Ovary (tissue), 9 donors: Measurements from ENCODE around the gene TMEM30A. TPM values are rescaled to one million over a fixed set of nuclear protein-coding genes. Genes with fewer than 3 reads are reported as not detected.

ENCODE experiments used
- DNase-seq, 5 donors: peaks; one replicate each; pipeline ENCODE4 v3.0.0-alpha.2; 2019 to 2020
- H3K27ac ChIP-seq, 2 donors: fragments of 200-600 bp; one replicate each; pipeline versions ENCODE4 v1.5.1 to v1.8.0; 2019 to 2022
- H3K27me3 ChIP-seq: fragments of 200-600 bp; one replicate; pipeline ENCODE4 v1.8.0; 2022
- H3K36me3 ChIP-seq: fragments of 200-600 bp; sonication (generic); one replicate; pipeline ENCODE4 v1.5.1; 2019
- H3K4me1 ChIP-seq: one replicate; pipeline ENCODE4 v1.8.1; 2013; ENCODE audit warnings: mild to moderate bottlenecking, moderate library complexity; ENCODE audit not compliant: insufficient read depth
- H3K4me3 ChIP-seq: fragments of 200-600 bp; sonication (generic); one replicate; pipeline ENCODE4 v1.5.1; 2017
- H3K9me3 ChIP-seq, 2 donors: fragments of 200-600 bp in 1 of 2; sonication (generic) in 1 of 2; one replicate each; pipeline versions ENCODE4 v1.5.1 to v1.8.1; 2013 to 2019; ENCODE audit warnings: mild to moderate bottlenecking in 1 of 2, moderate library complexity in 1 of 2
- CTCF ChIP-seq, 3 donors: fragments of 450-650 bp in 2 of 3; fragments of 200-600 bp in 1 of 3; IDR thresholded peaks; one replicate each; pipeline versions ENCODE4 v1.5.1 to v1.8.0; 2016 to 2022; ENCODE audit warnings: antibody characterized with exemption in 3 of 3, mild to moderate bottlenecking in 1 of 3
- EP300 ChIP-seq: sonication (generic); formaldehyde crosslinking; IDR thresholded peaks from one replicate; pipeline ENCODE4 v1.6.1; 2017; ENCODE audit warnings: antibody characterized with exemption
- POLR2A ChIP-seq: fragments of 450-650 bp; IDR thresholded peaks from one replicate; pipeline ENCODE4 v1.6.1; 2017; ENCODE audit warnings: antibody characterized with exemption, mild to moderate bottlenecking, moderate library complexity
- WGBS, 3 donors: extraction: QIAGEN DNeasy Blood & Tissue Kit in 1 of 3; methylation state at CpG; one replicate each; pipeline versions ENCODE4 v1.1.5 to v1.1.7; 2013 to 2017; 5-methylcytosine and 5-hydroxymethylcytosine counted together
- intact Hi-C, 4 donors: fragments of 100-400 bp; cut with DNase I; formaldehyde crosslinking; loops; one replicate each; pipeline versions ENCODE4 v1.11.0 to v1.15.1; 2022 to 2023
- polyA plus RNA-seq, 2 donors: library from polyadenylated mRNA; stranded (reverse); fragments of 200-250 nt in 1 of 2; fragments of 350-450 nt in 1 of 2; fragmentation: Illumina TruSeq in 1 of 2; extraction: RNeasy Lipid Tissue Mini Kit (QIAGEN cat#74804) in 1 of 2; gene quantifications; one replicate each; pipeline ENCODE4 v1.2.3, GENCODE V29; 2013 to 2014
- total RNA-seq, 7 donors: library from RNA; depleted of rRNA in 2 of 7; stranded (reverse); fragments of >200 nt in 2 of 7; fragmentation: NEBNext Ultra II Directional in 3 of 7; extraction: Animal tissue kit (Norgen Biotek cat#: 25700) in 3 of 7; gene quantifications; one replicate each; pipeline versions ENCODE4 v1.1.0 to v1.2.4, GENCODE V29; 2016 to 2023
- donor health status: DM: no; HTN: no; CAD: no; lungs with moderate emphysema.
- donor health status: DM: no; HTN: no; CAD: no.
- donor health status: Bipolar disorder and iron deficiency.
- donor health status: DM: yes; HTN: yes; CAD: no.
- donor health status: DM: no; HTN: no; CAD: no.
- donor health status: DM: yes; HTN: yes; CAD: no.

Gene TMEM30A
- total and polyA plus RNA-seq, 9 donors: 46.1 to 88.0 (median 71.1) TPM

DNA sequence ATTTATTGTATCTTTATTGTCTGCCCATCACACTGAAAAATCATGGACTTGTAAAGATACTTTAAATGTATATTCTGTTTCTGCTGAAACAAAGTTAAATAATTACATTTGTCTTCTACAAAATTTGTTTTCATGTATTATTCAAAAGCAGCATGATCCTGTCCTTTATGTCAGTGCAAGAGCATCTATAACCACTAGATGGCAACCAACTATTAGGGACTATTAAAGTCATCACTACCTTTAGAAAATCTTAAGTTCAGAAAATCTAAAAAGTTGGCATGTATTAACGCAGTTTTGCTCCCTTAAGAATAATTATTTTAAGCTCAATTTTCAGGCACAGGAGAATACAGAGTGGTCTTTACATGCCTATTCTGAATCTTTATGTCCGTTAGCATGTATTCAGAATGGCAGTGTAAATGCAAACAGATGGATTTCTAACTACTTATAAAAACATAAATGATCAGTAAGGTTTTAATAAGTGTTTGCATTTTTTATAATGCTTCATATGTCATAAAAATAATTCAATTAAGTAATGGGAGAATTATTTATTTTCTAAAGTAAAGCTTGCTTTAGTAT lies 17.8 kb downstream of the TMEM30A start:
- H3K27ac ChIP-seq: no peak overlapping the region
- H3K27me3 ChIP-seq: no peaks in the 10 kb centered on the region
- intact Hi-C loops: loop anchor here (5.0 to 10.0 kb wide), 2 partner anchors 258 to 260 kb away; no protein-coding TSS in a partner anchor
- DNase-seq: no peak
- no peak overlapping the region for H3K4me3 ChIP-seq
- TF ChIP-seq EP300: no peak
- peak; percentile 18 to 71 (median 59) for TF ChIP-seq CTCF (IDR thresholded peaks at IDR 0.05)
- TF ChIP-seq POLR2A: no peak
- no peaks in the 10 kb centered on the region for H3K36me3 ChIP-seq
- WGBS, 3 donors: 51% methylated on average over 2 of the region's 2 CpGs
- peaks cover 1% of the 10 kb centered on the region for H3K4me1 ChIP-seq
- no peaks in the 10 kb centered on the region for H3K9me3 ChIP-seq

- Histone ChIP-seq H3K4me1 (peaks cover 1% of the 10 kb centered on the region), H3K27me3 (no peaks in the 10 kb centered on the region), H3K27ac (no peak overlapping the region), H3K36me3 (no peaks in the 10 kb centered on the region), H3K4me3 (no peak overlapping the region), H3K9me3 (no peaks in the 10 kb centered on the region)
- intact Hi-C loops: loop anchor here in 3 of 4 donors (10.0 kb wide), 1 partner anchor 261 kb away; no protein-coding TSS in a partner anchor
- TF ChIP-seq POLR2A: no peak
- TF ChIP-seq CTCF (IDR thresholded peaks at IDR 0.05): no peak
- no peak for TF ChIP-seq EP300
- DNase-seq: no peak
These were observed 21.2 kb downstream of the TMEM30A start for GRCh38 chr6:75263401-75263750.

DNA sequence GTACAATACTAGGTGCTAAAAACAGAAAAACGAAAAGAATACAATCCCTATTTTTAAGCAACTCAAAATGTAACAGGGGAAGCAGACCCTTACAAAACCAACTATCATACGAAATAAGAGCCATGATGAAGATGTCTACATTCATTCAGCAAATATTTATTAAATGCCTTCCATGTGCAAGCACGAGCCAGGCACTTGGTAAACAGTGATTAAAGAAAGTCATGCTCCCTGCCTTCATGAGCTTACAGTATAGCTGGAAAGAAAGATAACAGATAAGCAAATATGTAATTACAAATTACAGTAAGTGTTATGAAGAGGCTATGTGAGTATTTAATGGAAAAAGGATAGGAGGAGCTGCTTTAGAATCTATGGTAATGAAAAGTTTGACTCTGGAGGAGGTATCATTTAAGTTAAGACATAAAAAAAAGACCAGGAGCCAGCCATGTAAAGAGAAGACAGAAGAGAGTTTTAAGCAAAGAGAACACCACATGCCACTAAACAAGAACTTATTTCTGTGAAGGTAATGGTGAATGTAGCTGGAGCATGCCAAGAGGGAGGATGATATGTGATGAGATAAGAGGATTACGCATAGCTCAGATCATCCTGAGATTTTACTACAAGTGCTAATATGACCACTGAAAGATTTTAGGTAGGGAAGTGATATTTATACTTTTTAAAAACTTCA lies 21.7 kb downstream of the TMEM30A start:
- intact Hi-C loops: loop anchor here in 3 of 4 donors (10.0 kb wide), 1 partner anchor 262 kb away; no protein-coding TSS in a partner anchor
- Histone ChIP-seq H3K27me3 (no peaks in the 10 kb centered on the region), H3K9me3 (no peaks in the 10 kb centered on the region), H3K36me3 (no peaks in the 10 kb centered on the region), H3K4me1 (no peaks in the 10 kb centered on the region), H3K27ac (no peak overlapping the region), H3K4me3 (no peak overlapping the region)
- TF ChIP-seq CTCF (IDR thresholded peaks at IDR 0.05) (no peak), EP300 (no peak), POLR2A (no peak)
- DNase-seq: no peak
- 81 to 88% (median 87%) methylated on average over 4 of the region's 4 CpGs for WGBS, 3 donors

GRCh38 chr6:75261299-75261698 lies 23.3 kb downstream of the TMEM30A start:
- H3K9me3 ChIP-seq: no peaks in the 10 kb centered on the region
- no peaks in the 10 kb centered on the region for H3K36me3 ChIP-seq
- H3K27me3 ChIP-seq: no peaks in the 10 kb centered on the region
- no peak overlapping the region for H3K27ac ChIP-seq
- TF ChIP-seq CTCF (IDR thresholded peaks at IDR 0.05): no peak
- TF ChIP-seq POLR2A: no peak
- no peak for TF ChIP-seq EP300
- no peak for DNase-seq
- WGBS, 3 donors: 97 to 100% (median 100%) methylated on average over 1 of the region's 1 CpG
- intact Hi-C loops: loop anchor here in 3 of 4 donors (10.0 kb wide), 1 partner anchor 264 kb away; no protein-coding TSS in a partner anchor
- no peak overlapping the region for H3K4me3 ChIP-seq
- H3K4me1 ChIP-seq: no peaks in the 10 kb centered on the region
